Testis (tissue), 2 donors: Measurements from ENCODE around the gene IGF1R.

Experiments used
- CTCF ChIP-seq, 3 experiments: fragments of 450-650 bp in 2 of 3; fragments of 200-600 bp in 1 of 3; sonication (generic) in 1 of 3; IDR thresholded peaks; one replicate each; pipeline ENCODE4 v1.5.1; 2016 to 2019; ENCODE audit warnings: antibody characterized with exemption in 3 of 3, mild to moderate bottlenecking in 2 of 3, moderate library complexity in 1 of 3
- POLR2A ChIP-seq: fragments of 450-650 bp; IDR thresholded peaks from one replicate; pipeline ENCODE4 v1.6.1; 2017; ENCODE audit warnings: antibody characterized with exemption, mild to moderate bottlenecking, moderate library complexity

DNA sequence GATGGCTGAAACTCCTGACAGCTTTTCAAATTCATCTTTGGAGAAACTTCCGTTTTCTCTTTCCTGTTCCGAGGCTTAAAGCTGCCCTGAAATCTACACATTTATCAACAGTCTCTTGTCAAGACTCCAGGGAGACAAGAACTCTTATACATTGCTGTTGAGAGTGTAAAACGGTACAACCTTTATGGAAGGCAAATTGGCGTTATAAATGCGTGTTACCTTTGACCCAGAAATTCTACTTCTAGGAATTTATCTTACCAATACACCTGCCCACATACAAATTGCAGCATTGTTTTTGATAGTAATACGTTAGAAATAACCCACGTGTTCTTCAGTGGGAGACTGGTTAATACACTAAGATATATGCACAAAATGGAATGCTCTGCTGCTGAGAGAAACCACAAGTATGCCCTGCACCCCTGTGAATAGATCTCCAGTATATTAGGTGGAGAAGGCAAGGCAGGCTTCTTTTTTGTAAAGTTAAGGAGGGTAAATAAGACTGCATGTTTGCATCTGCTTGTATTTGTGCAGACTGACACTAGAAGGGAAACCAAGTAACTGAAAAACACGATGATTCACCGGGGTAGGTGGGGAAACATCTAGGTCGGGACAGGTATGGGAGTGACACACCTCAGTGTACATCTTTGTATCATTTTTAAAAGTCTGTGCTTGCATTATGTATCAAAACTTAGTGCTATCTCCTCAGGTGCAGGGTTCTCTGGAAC, 97.5 kb downstream of the IGF1R start:
- no peak for TF ChIP-seq CTCF (IDR thresholded peaks at IDR 0.05)
- no peak for TF ChIP-seq POLR2A
